Measurements from ENCODE around the gene FLNB. TPM values are rescaled to one million over a fixed set of nuclear protein-coding genes. Genes with fewer than 3 reads are reported as not detected.

Gene FLNB
- total and polyA plus RNA-seq, 12 donors: 84.6 to 278 (median 131) TPM

GRCh38 chr3:58077596-58078285 lies 69.5 kb downstream of the FLNB start:
- peaks cover 6 to 9% of the 10 kb centered on the region in 2 donors for H3K4me1 ChIP-seq (replicated peaks in 1 of 2)
- H3K36me3 ChIP-seq (replicated peaks in 1 of 2): peaks cover 0 to 20% of the 10 kb centered on the region in 2 donors
- H3K27me3 ChIP-seq: no peaks in the 10 kb centered on the region
- no peak overlapping the region for H3K27ac ChIP-seq
- intact Hi-C loops (cut with DNase I): no loop called here
- H3K9me3 ChIP-seq (replicated peaks in 1 of 3): no peaks in the 10 kb centered on the region
- DNase-seq: no peak
- TF ChIP-seq CTCF (IDR thresholded peaks at IDR 0.05) (no peak), POLR2A (IDR thresholded peaks at IDR 0.05) (no peak)
- no peak overlapping the region for H3K4me3 ChIP-seq

DNA sequence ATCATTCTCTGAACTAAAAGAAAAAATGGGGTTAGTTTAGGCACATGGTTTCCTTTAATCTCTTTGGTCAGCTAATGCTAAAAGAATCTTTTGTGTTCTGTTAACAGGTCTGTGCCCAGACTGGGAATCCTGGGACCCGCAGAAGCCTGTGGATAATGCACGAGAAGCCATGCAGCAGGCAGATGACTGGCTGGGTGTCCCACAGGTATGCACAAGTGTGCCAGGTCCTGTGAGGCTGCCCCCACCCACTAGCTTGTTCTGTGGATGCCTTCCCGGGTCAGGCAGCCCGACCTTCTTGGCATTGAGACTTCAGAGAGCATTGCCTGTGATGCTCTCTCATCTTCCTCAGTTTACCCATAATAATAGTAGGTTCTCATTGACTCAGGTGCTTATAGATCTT lies 70.4 kb downstream of the FLNB start:
- H3K4me1 ChIP-seq (replicated peaks in 1 of 2): peaks cover under 1 to 1% of the 10 kb centered on the region in 2 donors
- H3K27me3 ChIP-seq: no peaks in the 10 kb centered on the region
- H3K36me3 ChIP-seq (replicated peaks in 1 of 2): peaks cover 0 to 20% of the 10 kb centered on the region in 2 donors
- intact Hi-C loops (cut with DNase I): no loop called here
- no peak overlapping the region for H3K27ac ChIP-seq
- WGBS, 4 donors: 93 to 100% (median 94%) methylated on average over 4 of the region's 4 CpGs
- no peak for DNase-seq
- H3K4me3 ChIP-seq: no peak overlapping the region
- TF ChIP-seq CTCF (IDR thresholded peaks at IDR 0.05): no peak
- H3K9me3 ChIP-seq (replicated peaks in 1 of 3): no peaks in the 10 kb centered on the region

DNA sequence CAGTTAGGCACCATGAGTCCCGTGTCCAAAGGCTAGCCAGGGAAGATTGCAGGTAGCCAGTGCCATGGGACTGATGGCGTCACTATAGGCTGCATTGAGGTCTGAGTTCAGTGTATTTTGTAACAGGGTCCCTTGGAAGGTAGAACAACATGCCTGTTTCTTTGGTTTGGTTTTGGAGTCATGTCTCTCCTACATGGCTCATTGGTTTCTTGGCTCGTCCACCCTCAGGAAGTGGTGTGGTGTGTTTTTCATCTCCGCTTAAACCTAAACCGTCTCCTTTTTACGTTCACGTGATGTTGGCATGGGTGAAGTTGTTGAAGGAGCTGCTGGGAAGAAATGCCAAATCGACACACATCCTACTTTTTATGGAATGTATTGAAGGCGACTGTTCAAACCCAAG lies 71.6 kb downstream of the FLNB start:
- intact Hi-C loops (cut with DNase I): no loop called here
- Histone ChIP-seq H3K4me3 (no peak overlapping the region), H3K4me1 (replicated peaks in 1 of 2) (peaks cover 0 to 4% of the 10 kb centered on the region in 2 donors), H3K27ac (no peak overlapping the region), H3K36me3 (replicated peaks in 1 of 2) (peaks cover 0 to 20% of the 10 kb centered on the region in 2 donors), H3K27me3 (no peaks in the 10 kb centered on the region), H3K9me3 (replicated peaks in 1 of 3) (no peaks in the 10 kb centered on the region)
- 79 to 96% (median 90%) methylated on average over 9 of the region's 9 CpGs for WGBS, 4 donors
- TF ChIP-seq CTCF (IDR thresholded peaks at IDR 0.05): no peak
- TF ChIP-seq POLR2A (IDR thresholded peaks at IDR 0.05): no peak
- peak in 1 of 7 donors; percentile 7 for DNase-seq

- H3K27me3 ChIP-seq: no peaks in the 10 kb centered on the region
- H3K4me1 ChIP-seq (replicated peaks in 1 of 2): peaks cover 0 to 10% of the 10 kb centered on the region in 2 donors
- H3K36me3 ChIP-seq (replicated peaks in 1 of 2): peaks cover 0 to 20% of the 10 kb centered on the region in 2 donors
- peak in 1 of 7 donors; percentile 56 for DNase-seq
- peak overlapping the region in 1 of 5 donors; percentile 26 for H3K27ac ChIP-seq
- no peaks in the 10 kb centered on the region for H3K9me3 ChIP-seq (replicated peaks in 1 of 3)
- intact Hi-C loops (cut with DNase I): no loop called here
- H3K4me3 ChIP-seq: no peak overlapping the region
- TF ChIP-seq POLR2A (IDR thresholded peaks at IDR 0.05) (no peak), CTCF (IDR thresholded peaks at IDR 0.05) (no peak)
- WGBS, 4 donors: 40 to 64% (median 58%) methylated on average over 7 of the region's 7 CpGs
Observed at GRCh38 chr3:58082047-58082446, 73.8 kb downstream of the FLNB start.

Data from adrenal gland (tissue), 12 donors.